Measurements from ENCODE around the gene MCOLN2.
A peak's percentile ranks its signal among the peaks of the same experiment; 100 is the strongest.
"Not testable (repeated sequence)": the region's sequence is repeated elsewhere in the genome, so short reads cannot be mapped to it uniquely, and the experiment has no call there.

The MCOLN2 gene

GRCh38 chr1:84996846-84997666 is at the start of gene MCOLN2:
Gene MCOLN2, minus strand, starts transcription at chr1:84997113. Its CDS starts 241 bp downstream, at chr1:84996872.
- no peak for DNase-seq

GRCh38 chr1:85042413-85042812 is 45.5 kb upstream of the MCOLN2 start:
- DNase-seq = no peak

GRCh38 chr1:85041793-85042192 is 44.9 kb upstream of the MCOLN2 start:
- no peak for DNase-seq

- no peak for DNase-seq
These were observed 36.3 kb upstream of the MCOLN2 start for GRCh38 chr1:85033221-85033620.

DNA sequence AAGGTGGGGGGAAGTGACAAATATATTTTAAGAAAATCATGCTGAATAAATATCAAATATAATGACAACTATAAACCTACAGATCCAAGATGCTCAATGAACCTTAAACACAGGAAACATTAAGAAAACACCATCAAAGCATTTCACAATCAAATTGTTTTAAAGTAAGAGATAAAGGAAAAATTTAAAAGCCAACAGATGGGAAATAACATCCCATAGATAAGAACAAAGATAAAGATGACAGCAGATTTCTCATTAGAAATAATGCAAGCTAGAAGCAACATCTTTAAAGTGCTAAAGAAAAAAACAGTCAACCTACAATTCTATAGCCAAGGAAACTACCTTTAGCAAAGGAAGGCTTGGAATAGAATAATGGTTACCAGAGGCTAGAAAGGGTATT is 33.6 kb upstream of the MCOLN2 start:
- DNase-seq = no peak

DNA sequence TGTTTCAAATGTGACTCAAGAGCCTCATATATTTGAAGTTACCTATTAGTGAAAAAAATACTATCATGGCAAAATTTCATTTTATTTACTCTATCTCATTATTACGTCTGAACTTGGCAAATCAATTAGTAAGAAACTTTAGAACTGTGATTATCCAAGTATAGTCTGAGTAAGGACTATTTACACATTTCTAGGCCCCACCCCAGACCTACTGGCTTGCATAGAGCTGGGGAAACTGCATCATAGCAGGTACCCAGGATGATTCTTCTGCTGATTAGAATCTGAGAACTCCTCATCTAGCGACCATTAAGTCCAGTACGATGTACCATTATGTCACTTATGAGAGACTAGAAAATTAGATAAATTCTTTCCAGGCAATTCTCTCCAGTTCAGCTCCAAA is 31.2 kb upstream of the MCOLN2 start:
- no peak for DNase-seq

DNA sequence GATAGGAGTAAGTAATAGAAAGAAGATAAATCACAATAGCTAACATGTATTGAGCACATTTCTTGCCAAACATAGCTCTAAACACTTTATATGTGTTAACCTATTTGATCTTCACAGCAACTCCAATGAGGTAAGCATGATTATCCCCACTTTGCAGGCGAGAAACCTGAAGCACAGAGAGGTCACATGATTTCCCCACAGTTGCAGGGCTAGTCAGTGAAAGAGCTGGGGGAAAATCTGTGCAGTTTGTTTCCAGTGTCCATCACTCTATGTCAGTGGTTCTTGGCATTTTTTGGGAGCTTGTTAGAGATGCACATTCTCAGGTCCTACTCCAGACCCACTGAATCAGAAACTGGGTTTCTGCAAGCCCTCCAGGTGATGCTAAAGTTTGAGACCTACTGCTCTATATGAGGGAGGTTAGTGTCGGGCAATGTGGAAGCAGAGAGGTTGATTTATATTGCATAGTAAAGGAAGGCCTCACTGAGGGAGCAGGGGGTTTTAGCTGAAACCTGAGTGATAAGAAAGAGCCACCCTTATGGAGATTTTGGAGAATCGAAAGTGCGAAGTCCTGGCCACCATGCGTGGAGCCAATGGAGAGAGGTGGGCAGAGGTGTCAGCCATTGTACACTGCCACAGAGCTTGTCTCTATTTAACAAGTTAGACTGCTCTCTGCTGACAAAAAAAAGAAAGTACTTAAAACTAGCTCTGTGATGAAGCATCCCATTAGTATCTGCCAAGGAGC is 30.5 kb upstream of the MCOLN2 start:
- no peak for DNase-seq

- DNase-seq = no peak
These were observed 29.0 kb upstream of the MCOLN2 start for GRCh38 chr1:85025940-85026339.

DNA sequence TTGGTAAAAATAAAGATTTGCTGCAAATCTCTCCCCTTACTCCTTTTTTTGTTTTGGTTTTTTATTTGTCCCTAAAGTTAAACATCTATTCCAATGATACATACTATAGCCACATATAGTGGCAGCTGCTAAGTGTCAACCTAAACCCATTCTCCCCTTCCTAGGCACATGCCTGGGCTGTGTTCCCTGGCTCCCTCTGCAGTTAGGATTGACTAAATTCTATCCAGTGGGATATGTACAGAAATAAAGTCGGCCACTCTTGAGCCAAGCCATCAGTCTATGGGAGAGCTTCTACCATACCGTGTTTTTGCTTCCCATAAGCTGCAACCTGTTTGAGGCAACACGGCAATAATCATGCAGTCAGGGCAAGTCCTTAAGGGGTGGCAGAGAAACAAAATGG is 27.8 kb upstream of the MCOLN2 start:
- no peak for DNase-seq

GRCh38 chr1:85022700-85023099 is 25.8 kb upstream of the MCOLN2 start:
- no peak for DNase-seq

DNA sequence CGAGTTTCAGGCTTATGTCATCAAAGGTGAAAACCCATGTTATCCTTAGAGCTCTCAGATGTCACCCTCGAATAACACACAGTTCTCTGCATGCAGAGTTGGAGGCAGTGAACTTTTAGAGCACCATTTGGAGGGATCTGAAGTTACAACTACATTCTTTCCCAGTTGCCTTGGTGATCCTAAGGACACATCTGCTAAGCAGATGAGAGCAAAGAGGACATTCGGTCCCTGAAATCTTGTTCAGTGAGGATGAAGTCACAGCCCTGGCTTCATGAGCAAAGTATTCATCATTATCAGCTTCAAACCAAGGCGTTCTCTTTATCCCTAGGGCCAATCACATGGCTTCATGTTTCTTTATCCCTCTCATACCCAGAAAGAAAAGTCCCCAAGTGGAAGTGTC is 23.1 kb upstream of the MCOLN2 start:
- DNase-seq = no peak

DNA sequence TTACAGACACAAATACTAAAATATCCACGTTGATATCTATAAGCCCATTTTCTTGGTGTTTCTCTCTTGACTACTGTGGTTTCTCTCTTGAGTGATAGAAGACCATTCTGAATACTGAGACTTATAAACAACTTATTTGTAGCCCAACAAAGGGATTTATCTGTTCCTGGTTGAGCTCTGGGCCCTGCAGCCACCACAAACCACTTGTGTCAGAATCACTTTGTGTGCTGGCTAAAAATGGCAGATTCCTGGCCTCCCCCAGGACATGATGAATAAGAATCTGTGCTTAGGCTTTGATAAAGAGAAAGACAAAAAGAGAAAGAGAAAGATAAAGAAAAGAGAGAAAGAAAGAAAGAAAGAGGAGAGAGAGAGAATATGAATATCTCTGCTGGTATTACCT is 18.9 kb upstream of the MCOLN2 start:
- DNase-seq = no peak

GRCh38 chr1:85005641-85006040 is 8.7 kb upstream of the MCOLN2 start:
- not testable (repeated sequence) for DNase-seq

GRCh38 chr1:85001742-85002141 is 4.8 kb upstream of the MCOLN2 start:
- DNase-seq = no peak

DNA sequence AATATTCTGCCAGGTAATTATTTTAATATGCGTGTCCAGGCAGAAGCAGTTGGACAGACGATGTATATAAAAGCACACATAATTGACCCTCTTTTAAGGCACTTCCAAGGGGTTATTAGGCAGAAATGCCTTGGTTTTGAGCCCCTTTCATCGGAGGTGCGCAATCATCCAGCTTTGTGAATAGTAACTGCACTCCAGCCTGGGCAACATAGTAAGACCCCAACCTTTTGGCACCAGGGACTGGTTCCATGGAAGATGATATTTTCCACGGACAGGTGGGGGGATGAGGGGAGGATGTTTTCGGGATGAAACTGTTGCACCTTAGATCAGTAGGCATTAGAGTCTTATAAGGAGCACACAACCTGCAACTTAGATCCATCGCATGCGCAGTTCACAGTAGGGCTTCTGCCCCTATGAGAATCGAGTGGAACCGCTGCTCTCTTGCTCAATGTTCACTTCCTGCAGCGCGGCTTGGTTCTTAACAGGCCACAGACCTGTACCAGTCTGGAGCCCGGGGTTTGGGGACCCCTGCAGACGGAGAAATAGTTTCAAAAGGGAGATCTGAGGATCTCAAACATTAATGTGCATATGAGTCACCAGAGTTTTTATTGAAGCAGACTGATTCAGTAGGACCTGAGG is 1.8 kb upstream of the MCOLN2 start:
- peak; percentile 44 for DNase-seq

- no peak for DNase-seq
These were observed 1.0 kb upstream of the MCOLN2 start for GRCh38 chr1:84997667-84998600.

DNA sequence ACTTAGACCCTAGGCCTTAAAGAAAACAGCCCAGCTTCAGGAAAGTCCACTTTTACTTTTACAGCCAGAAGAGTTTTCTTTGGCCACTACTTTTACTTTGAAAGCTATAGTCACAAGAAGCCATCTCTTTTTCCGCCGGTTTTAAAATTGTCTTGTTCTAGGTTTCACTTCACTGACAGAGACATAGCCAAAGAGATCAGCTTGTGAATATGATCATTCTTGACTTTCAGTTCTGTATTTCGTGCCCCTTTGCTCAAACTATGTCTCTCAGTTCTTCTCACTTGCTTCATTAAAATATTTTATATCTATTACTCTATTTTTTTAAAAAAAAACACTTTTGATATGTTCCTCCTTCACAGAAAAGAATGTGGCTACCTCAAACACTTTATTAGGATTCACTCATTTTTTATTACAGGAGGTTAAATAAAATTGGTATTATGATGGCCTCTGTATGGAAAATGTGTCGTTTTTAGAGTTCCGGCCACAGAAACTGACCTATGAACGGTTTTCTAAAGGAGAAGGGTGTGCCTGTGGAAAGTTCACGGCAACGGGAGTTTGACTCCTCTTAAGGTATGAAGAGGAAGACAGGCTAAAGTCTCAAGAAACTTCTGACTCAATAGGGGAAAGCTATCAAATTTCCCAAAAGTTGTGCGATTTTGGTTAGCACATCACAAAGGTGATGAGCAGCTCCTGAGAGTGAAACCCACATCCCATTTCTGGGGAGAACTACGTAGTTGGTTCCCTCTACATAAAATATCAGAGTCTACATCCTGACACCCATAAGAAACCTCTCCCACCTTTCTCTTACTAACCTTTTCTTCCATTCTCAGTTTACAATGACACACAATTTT is 1.2 kb downstream of the MCOLN2 start:
- DNase-seq = no peak

DNA sequence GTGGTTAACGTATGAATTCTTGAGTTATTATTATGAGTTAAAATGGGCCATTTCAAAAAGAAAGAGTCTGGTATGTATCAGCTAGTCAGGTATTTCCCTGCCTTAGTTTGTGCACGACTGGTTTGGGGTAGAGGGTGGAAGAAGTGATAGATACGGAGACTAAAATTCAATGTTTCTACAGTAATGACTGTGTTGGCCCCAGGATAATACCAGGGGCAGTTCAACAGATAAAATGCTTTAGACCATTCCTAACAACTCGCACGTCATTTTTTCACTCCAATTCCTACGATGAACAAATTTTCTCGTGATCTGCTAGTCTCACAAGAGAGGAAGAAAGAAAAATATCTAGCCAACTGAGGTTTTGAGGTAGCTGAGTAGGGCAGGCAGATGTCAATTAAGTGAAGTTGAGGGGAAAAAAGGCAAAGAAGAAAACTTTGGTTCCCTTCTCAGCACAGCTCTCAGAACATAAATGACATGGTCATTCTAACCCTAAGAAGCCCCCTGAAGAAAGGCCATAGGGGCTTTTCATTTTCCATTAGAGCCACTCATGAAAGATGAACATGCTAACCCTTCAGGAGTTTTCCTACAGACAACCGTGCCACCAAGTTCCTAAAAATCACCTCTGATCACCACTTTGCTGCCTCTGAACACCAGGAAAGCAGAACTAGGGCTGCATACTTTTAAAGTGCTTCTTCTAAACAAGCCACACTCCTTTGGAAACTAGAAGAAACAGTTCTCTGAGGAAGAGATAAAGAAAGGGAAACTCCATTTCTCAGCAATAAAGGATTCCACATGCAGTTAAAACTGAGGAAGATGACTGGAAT is 5.6 kb downstream of the MCOLN2 start:
- no peak for DNase-seq

- DNase-seq = no peak
These were observed 8.3 kb downstream of the MCOLN2 start for GRCh38 chr1:84988588-84988987.

DNA sequence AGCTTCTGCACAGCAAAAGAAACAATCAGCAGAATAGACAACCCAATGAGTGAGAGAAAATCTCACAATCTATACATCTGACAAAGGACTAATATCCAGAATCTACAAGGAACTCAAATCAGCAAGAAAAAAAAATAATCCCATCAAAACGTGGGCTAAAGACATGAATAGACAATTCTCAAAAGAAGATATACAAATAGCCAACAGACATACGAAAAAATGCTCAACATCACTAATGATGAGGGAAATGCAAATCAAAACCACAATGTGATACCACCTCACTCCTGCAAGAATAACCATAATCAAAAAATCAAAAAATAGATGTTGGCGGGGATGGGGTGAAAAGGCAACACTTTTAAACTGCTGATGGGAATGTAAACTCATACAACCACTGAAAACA is 10.4 kb downstream of the MCOLN2 start:
- DNase-seq = not testable (repeated sequence)

- DNase-seq = no peak
These were observed 11.5 kb downstream of the MCOLN2 start for GRCh38 chr1:84985365-84985764.

Measured in activated CD4-positive, alpha-beta T cell treated with anti-CD3 and anti-CD28 coated beads for 1 hour (primary cell).